Measurements from ENCODE around the gene PRKAA1.
"Not testable (repeated sequence)": the region's sequence is repeated elsewhere in the genome, so short reads cannot be mapped to it uniquely, and the experiment has no call there.

The PRKAA1 gene

GRCh38 chr5:40720069-40720468 lies 78.1 kb downstream of the PRKAA1 start:
- no peak for DNase-seq

GRCh38 chr5:40717281-40717680 lies 80.9 kb downstream of the PRKAA1 start:
- DNase-seq, result no peak

- DNase-seq, result no peak
These were observed 81.6 kb downstream of the PRKAA1 start for GRCh38 chr5:40716590-40716989.

- DNase-seq, result no peak
These were observed 82.2 kb downstream of the PRKAA1 start for GRCh38 chr5:40716000-40716399.

- DNase-seq, result no peak
These were observed 84.2 kb downstream of the PRKAA1 start for GRCh38 chr5:40714001-40714400.

GRCh38 chr5:40710575-40710974 lies 87.6 kb downstream of the PRKAA1 start:
- not testable (repeated sequence) for DNase-seq

Measured in NCI-H774 (cell line).